SK-N-MC (cell line): ENCODE results near the gene TBX1.

ENCODE experiments used
- EZH2 ChIP-seq: fragments of 200-600 bp; sonication (generic); IDR thresholded peaks from one replicate; pipeline ENCODE4 v1.6.1; 2017; ENCODE audit warnings: antibody characterized with exemption
- POLR2AphosphoS5 ChIP-seq: IDR thresholded peaks from 2 replicates; pipeline ENCODE4 v1.6.1; 2012; ENCODE audit warnings: mild to moderate bottlenecking, low read depth, low read length, borderline replicate concordance

DNA sequence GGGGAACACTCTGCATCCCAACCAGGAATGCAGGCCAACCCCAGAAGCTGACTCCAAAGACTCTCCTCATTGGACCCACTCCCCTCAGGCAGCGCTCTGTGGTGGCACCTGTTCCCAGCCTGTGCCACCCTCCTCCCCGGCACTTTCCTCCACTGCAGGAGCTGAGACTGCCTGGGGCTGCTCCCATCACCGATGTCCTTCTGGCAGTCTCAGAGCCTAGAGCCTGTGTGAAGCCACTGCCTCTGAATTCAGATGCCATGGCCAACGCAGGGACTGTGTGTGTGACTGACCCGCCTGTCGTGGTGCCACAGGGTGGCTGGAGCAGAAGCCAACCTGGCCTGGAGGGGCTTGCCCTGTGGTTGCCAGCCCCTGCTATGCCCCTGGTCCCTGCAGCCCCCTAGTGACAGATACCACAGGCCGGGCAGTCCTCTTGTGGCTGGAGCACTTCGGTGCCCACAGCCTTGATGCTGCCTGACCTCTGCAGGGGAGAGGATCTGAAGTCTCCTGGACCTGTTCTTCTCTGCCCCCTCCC, 43.2 kb downstream of the TBX1 start:
- TF ChIP-seq POLR2AphosphoS5 (no peak), EZH2 (no peak)
